Neural cell (in vitro differentiated cells): ENCODE measurements around the gene MYOM1. TPM values are rescaled to one million over a fixed set of nuclear protein-coding genes. Genes with fewer than 3 reads are reported as not detected.

Source experiments
- H2AFZ ChIP-seq: fragments of 200-600, 300-800 bp; sonication (generic), shearing (Covaris generic); 2 replicates; pipeline ENCODE4 v1.6.0; 2014; ENCODE audit warnings: low read depth, mild to moderate bottlenecking, antibody characterized with exemption, low read length, moderate library complexity
- H3F3A ChIP-seq: fragments of 200-600 bp; shearing (Covaris generic); 2 replicates; pipeline ENCODE4 v1.6.1; 2016; ENCODE audit warnings: mild to moderate bottlenecking, moderate library complexity, mixed read lengths, antibody characterized with exemption, low read length; ENCODE audit not compliant: insufficient read depth, poor library complexity, severe bottlenecking
- H3K27ac ChIP-seq: fragments of 200-600, 300-800 bp; sonication (generic), shearing (Covaris generic); 2 replicates; pipeline ENCODE4 v1.5.1; 2014; ENCODE audit warnings: mild to moderate bottlenecking, low read length, moderate library complexity
- H3K27me3 ChIP-seq: fragments of 300-800, 200-600 bp; sonication (generic), shearing (Covaris generic); 2 replicates; pipeline ENCODE4 v1.6.0; 2014; ENCODE audit warnings: mild to moderate bottlenecking, low read depth, low read length, moderate library complexity; ENCODE audit not compliant: insufficient read depth
- H3K36me3 ChIP-seq: fragments of 300-800, 200-600 bp; sonication (generic), shearing (Covaris generic); 2 replicates; pipeline ENCODE4 v1.5.1; 2014; ENCODE audit warnings: mild to moderate bottlenecking, antibody characterized with exemption, low read length, moderate library complexity; ENCODE audit not compliant: insufficient read depth
- H3K4me2 ChIP-seq: fragments of 300-800, 200-600 bp; sonication (generic), shearing (Covaris generic); 2 replicates; pipeline ENCODE4 v1.6.0; 2014; ENCODE audit warnings: mild to moderate bottlenecking, low read length
- H3K4me3 ChIP-seq: fragments of 300-800, 200-600 bp; sonication (generic), shearing (Covaris generic); 2 replicates; pipeline ENCODE4 v1.5.1; 2014; ENCODE audit warnings: mild to moderate bottlenecking, low read length, moderate library complexity
- H3K79me2 ChIP-seq: fragments of 200-600 bp; shearing (Covaris generic); replicated peaks from 2 replicates; pipeline ENCODE4 v1.6.0; 2014; ENCODE audit warnings: mild to moderate bottlenecking, low read length, moderate library complexity; ENCODE audit not compliant: insufficient read depth
- H3K9ac ChIP-seq: fragments of 300-800, 200-600 bp; sonication (generic), shearing (Covaris generic); 2 replicates; pipeline ENCODE4 v1.6.1; 2016; ENCODE audit warnings: mild to moderate bottlenecking, low read length, mixed read lengths
- H3K9me2 ChIP-seq: fragments of 200-600 bp; shearing (Covaris generic); 2 replicates; pipeline ENCODE4 v1.6.1; 2016; ENCODE audit warnings: mild to moderate bottlenecking, low read length, mixed read lengths; ENCODE audit not compliant: insufficient read depth
- H3K9me3 ChIP-seq: fragments of 200-600, 300-800 bp; sonication (generic), shearing (Covaris generic); 2 replicates; pipeline ENCODE4 v1.6.1; 2016; ENCODE audit warnings: mild to moderate bottlenecking, mixed run types, low read length, moderate library complexity, mixed read lengths
- H4K20me1 ChIP-seq: fragments of 200-600 bp; shearing (Covaris generic); 2 replicates; pipeline ENCODE4 v1.6.1; 2016; ENCODE audit warnings: mild to moderate bottlenecking, mixed run types; ENCODE audit not compliant: insufficient read depth
- EP300 ChIP-seq: fragments of 450-650 bp; conservative IDR thresholded peaks from 2 replicates; pipeline ENCODE4 v1.6.1; 2014; ENCODE audit warnings: antibody characterized with exemption, mild to moderate bottlenecking, moderate library complexity; ENCODE audit not compliant: poor library complexity, severe bottlenecking
- EZH2 ChIP-seq: fragments of 200-600, 300-800 bp; shearing (Covaris generic), sonication (generic); IDR thresholded peaks from 2 replicates; pipeline ENCODE4 v1.6.1; 2014; ENCODE audit warnings: antibody characterized with exemption, low read length, borderline replicate concordance, mild to moderate bottlenecking; ENCODE audit not compliant: insufficient read depth, poor library complexity, severe bottlenecking
- MXI1 ChIP-seq: fragments of 450-650 bp; conservative IDR thresholded peaks from 2 replicates; pipeline ENCODE4 v1.6.1; 2014; ENCODE audit warnings: antibody characterized with exemption, mild to moderate bottlenecking; ENCODE audit not compliant: poor library complexity, severe bottlenecking
- POLR2AphosphoS5 ChIP-seq: IDR thresholded peaks from 2 replicates; pipeline ENCODE4 v1.6.1; 2012
- RAD21 ChIP-seq: fragments of 450-650 bp; conservative IDR thresholded peaks from 2 replicates; pipeline ENCODE4 v1.6.1; 2014; ENCODE audit warnings: antibody characterized with exemption, mild to moderate bottlenecking, moderate library complexity
- SMC3 ChIP-seq: fragments of 450-650 bp; conservative IDR thresholded peaks from 2 replicates; pipeline ENCODE4 v1.6.1; 2014; ENCODE audit warnings: antibody characterized with exemption, mild to moderate bottlenecking, moderate library complexity; ENCODE audit not compliant: poor library complexity
- TAF1 ChIP-seq: IDR thresholded peaks from 2 replicates; pipeline ENCODE4 v1.6.1; 2012; ENCODE audit warnings: low read depth
- polyA plus RNA-seq: library from polyadenylated mRNA; depleted of rRNA; stranded (reverse); fragments of >200 nt; gene quantifications from 2 replicates; pipeline ENCODE4 v1.2.3, GENCODE V29; 2014
- TF ChIP-seq, protein P1 (sequence below): fragments of 450-650 bp; IDR thresholded peaks from 2 replicates; pipeline ENCODE4 v1.5.1; 2014; ENCODE audit warnings: antibody characterized with exemption, mild to moderate bottlenecking, moderate library complexity; ENCODE audit not compliant: poor library complexity, severe bottlenecking
- TF ChIP-seq, protein P2 (sequence below): IDR thresholded peaks from 2 replicates; pipeline ENCODE4 v1.6.1; 2012; ENCODE audit warnings: borderline replicate concordance

The MYOM1 gene
- polyA plus RNA-seq, 1 donor from 2014 or later = 1.7 TPM

- no peak overlapping the region for H3K4me2 ChIP-seq
- peak overlapping the region; percentile 39 for H3K4me3 ChIP-seq
- no peak overlapping the region for H3K9ac ChIP-seq
- H3F3A ChIP-seq = no peaks in the 10 kb centered on the region
- no peak overlapping the region for H3K27ac ChIP-seq
- no peaks in the 10 kb centered on the region for H3K27me3 ChIP-seq
- H4K20me1 ChIP-seq = no peaks in the 10 kb centered on the region
- H2AFZ ChIP-seq = no peak overlapping the region
- H3K9me3 ChIP-seq = no peaks in the 10 kb centered on the region
- no peaks in the 10 kb centered on the region for H3K36me3 ChIP-seq
- peak; percentile 86 for TF ChIP-seq RAD21
- TF ChIP-seq SMC3 = peak; percentile 86
- no peak for TF ChIP-seq POLR2AphosphoS5
- TF ChIP-seq, protein P1, sequence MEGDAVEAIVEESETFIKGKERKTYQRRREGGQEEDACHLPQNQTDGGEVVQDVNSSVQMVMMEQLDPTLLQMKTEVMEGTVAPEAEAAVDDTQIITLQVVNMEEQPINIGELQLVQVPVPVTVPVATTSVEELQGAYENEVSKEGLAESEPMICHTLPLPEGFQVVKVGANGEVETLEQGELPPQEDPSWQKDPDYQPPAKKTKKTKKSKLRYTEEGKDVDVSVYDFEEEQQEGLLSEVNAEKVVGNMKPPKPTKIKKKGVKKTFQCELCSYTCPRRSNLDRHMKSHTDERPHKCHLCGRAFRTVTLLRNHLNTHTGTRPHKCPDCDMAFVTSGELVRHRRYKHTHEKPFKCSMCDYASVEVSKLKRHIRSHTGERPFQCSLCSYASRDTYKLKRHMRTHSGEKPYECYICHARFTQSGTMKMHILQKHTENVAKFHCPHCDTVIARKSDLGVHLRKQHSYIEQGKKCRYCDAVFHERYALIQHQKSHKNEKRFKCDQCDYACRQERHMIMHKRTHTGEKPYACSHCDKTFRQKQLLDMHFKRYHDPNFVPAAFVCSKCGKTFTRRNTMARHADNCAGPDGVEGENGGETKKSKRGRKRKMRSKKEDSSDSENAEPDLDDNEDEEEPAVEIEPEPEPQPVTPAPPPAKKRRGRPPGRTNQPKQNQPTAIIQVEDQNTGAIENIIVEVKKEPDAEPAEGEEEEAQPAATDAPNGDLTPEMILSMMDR = peak; percentile 78
- no peak for TF ChIP-seq TAF1
- H3K9me2 ChIP-seq = no peaks in the 10 kb centered on the region
- peaks cover 21% of the 10 kb centered on the region for H3K79me2 ChIP-seq
Observed at GRCh38 chr18:3245853-3246634, 26.3 kb upstream of the MYOM1 start.

DNA sequence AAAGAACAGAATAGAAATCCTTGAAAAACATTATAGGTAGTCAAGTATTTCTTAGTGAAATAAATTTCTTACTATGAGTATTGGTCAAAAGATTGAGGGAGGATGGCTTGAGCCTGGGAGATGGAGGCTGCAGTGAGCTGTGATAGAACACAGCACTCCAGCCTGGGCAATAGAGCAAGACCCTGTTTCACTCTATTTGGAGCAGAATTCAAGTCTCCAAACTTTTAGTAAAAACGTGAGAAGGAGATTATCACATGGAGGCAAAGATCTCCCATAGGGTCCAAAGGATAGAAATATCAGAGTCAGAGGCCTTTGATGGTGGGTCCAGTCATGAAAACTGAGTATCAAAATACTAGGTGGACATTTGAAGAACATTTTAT is 25.4 kb upstream of the MYOM1 start:
- no peak for TF ChIP-seq MXI1
- TF ChIP-seq EP300 = no peak
- no peak for TF ChIP-seq RAD21
- TF ChIP-seq POLR2AphosphoS5 = no peak
- TF ChIP-seq, protein P1 = no peak
- TF ChIP-seq EZH2 = no peak
- TF ChIP-seq SMC3 = no peak
- TF ChIP-seq TAF1 = no peak
- TF ChIP-seq, protein P2, sequence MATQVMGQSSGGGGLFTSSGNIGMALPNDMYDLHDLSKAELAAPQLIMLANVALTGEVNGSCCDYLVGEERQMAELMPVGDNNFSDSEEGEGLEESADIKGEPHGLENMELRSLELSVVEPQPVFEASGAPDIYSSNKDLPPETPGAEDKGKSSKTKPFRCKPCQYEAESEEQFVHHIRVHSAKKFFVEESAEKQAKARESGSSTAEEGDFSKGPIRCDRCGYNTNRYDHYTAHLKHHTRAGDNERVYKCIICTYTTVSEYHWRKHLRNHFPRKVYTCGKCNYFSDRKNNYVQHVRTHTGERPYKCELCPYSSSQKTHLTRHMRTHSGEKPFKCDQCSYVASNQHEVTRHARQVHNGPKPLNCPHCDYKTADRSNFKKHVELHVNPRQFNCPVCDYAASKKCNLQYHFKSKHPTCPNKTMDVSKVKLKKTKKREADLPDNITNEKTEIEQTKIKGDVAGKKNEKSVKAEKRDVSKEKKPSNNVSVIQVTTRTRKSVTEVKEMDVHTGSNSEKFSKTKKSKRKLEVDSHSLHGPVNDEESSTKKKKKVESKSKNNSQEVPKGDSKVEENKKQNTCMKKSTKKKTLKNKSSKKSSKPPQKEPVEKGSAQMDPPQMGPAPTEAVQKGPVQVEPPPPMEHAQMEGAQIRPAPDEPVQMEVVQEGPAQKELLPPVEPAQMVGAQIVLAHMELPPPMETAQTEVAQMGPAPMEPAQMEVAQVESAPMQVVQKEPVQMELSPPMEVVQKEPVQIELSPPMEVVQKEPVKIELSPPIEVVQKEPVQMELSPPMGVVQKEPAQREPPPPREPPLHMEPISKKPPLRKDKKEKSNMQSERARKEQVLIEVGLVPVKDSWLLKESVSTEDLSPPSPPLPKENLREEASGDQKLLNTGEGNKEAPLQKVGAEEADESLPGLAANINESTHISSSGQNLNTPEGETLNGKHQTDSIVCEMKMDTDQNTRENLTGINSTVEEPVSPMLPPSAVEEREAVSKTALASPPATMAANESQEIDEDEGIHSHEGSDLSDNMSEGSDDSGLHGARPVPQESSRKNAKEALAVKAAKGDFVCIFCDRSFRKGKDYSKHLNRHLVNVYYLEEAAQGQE = no peak
- Histone ChIP-seq H3K27ac (no peak overlapping the region), H3F3A (no peaks in the 10 kb centered on the region), H2AFZ (no peak overlapping the region), H3K9ac (no peak overlapping the region), H3K4me2 (no peak overlapping the region), H3K27me3 (no peaks in the 10 kb centered on the region), H4K20me1 (no peaks in the 10 kb centered on the region), H3K36me3 (no peaks in the 10 kb centered on the region), H3K79me2 (peaks cover 15% of the 10 kb centered on the region), H3K4me3 (peak overlapping the region; percentile 39), H3K9me2 (no peaks in the 10 kb centered on the region), H3K9me3 (no peaks in the 10 kb centered on the region)
